ENCODE measurements around the gene LIN37.

DNA sequence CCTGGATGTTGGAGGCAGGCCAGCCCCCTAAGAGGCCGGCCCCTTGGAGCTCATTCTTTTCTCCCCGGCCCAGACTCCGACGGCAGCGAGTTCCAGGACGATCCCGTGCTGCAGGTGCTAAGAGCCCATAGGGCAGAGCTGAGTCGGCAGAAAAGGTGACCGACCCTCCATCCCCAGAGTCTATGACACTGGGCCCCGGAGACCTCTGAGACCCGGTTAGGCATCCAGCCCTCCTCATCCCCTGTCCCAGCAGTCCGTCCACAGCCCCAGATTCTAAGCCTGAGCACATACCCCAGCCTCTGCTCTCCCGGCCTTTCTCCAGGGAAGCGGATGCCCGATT, 19.7 kb downstream of the LIN37 start:
- TF ChIP-seq CTCF (conservative IDR thresholded peaks at IDR 0.05) (no peak), ZFX (IDR thresholded peaks at IDR 0.05) (no peak)
